ENCODE data around the gene JAKMIP1.
"Not testable (repeated sequence)": the region's sequence is repeated elsewhere in the genome, so short reads cannot be mapped to it uniquely, and the experiment has no call there.

Gene JAKMIP1

GRCh38 chr4:6150046-6150735 is 50.2 kb downstream of the JAKMIP1 start:
- no peak for DNase-seq

DNA sequence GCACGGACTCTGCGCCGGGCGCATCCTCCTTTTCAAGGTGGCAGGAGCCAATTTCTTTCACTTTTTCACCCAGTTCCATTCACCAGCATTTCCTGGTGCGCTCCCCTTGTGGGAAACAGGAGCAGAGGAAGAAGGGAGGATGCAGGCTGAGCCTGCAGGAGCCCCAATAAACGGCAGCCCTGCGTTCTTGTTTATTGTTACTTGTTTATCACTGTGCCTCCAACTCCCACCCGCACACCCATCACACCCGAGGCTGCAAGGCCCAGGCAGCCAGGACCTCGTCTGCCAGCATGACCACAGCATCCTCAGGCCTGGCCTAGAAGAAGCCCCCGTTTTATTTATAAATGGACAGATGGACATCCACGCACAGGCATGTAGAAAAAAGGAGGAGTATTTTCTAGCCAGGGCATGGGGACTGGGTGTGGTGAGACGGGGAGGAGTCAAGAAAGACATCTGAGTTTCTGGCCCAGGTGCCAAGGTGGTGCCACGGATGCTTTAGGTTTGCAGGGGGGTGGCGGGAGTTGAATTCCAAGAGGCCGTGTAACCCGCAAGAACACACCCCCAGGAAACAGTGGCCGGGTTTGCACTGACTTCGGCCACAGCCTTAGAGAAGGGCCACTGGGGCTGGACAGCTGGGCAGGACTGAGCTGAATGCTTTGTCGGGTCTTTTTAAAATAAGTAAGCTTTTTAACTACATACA is 51.7 kb downstream of the JAKMIP1 start:
- DNase-seq = no peak

DNA sequence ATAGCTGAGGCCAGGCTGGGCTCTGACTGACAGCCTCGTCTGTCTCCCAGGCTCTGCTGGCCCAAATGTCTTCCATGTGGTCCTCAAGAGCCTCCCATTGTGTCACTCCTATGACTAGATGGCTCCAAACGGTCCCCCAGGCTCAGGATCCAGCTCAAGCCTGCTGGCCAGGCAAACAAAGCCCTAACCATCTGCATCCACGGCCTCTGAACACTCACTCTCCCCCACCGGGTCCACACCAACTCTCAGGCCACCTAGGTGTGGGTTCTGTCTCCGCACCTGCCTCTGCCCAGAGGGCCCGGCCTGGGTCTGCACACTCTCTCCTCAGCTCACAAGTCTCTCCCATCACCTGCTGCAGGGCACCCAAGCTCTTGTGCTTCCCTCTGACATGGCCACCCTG is 52.9 kb downstream of the JAKMIP1 start:
- no peak for DNase-seq

GRCh38 chr4:6143603-6144181 is 56.7 kb downstream of the JAKMIP1 start:
- peak in 1 of 51 donors; percentile 10 for DNase-seq

DNA sequence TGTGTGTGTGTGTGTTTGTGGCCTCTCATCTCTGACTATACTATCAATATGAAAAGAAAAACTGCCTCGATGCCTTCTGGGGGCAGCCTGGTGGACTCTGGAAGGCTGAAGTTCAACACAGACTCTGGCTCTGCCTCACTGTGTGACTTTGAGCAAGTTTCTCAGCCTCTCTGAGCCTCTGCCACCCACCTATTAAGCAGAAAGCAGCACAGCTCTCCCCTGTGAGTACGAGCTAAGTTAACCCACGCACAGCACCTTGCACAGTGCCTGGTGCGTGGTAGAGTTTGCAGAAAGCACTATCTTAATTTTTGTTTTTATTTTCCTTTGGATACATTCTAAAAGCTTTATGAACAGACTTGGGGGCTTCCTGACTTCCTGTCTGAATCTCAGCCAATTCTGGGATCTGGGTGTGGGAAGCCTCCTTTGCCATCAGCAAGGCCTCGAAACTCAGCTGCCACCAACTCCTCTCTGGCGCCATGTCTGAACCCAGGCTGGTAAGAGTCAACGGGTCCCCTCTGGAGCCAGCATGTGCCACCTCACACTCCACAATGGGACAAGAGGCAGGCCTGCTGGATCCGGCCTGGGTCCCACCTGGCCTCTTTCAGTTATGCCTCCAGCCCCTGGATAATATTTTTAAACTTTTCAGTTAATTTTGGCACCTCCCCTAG is 57.3 kb downstream of the JAKMIP1 start:
- DNase-seq = no peak

- no peak for DNase-seq
These were observed 57.8 kb downstream of the JAKMIP1 start for GRCh38 chr4:6142511-6142910.

- no peak for DNase-seq
These were observed 58.8 kb downstream of the JAKMIP1 start for GRCh38 chr4:6141554-6141953.

DNA sequence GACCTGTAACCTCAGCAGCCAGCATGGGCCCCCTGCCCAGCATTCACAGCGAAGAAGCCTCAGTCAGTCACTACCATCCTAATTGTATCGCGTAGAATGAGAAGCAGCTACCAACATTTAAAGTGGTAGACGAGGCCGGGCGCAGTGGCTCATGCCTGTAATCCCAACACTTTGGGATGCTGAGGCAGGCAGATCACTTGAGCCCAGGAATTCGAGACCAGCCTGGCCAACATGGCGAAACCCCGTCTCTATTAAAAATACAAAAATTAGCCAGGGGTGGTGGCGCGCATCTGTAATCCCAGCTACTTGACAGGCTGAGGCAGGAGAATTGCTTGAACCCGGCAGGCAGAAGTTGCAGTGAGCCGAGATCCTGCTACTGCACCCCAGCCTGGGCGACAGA is 59.3 kb downstream of the JAKMIP1 start:
- not testable (repeated sequence) for DNase-seq

DNA sequence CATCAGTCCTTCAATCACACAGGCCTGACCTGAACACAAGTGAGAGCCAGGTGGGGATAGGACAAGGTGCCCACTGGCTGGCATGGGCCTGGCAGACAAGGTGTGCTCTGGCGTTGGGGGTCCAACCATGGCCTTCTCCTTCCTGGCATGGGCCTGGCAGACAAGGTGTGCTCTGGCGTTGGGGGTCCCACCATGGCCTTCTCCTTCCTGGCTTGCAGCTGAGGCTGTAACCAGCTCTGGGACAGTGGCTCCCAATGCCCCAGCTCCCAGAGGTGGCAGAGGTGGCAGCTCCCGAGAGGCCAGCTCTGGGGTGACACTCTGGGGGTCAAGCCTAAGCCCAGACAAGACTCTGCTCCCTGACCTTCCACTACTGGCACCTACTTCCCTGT is 62.6 kb downstream of the JAKMIP1 start:
- DNase-seq = no peak

DNA sequence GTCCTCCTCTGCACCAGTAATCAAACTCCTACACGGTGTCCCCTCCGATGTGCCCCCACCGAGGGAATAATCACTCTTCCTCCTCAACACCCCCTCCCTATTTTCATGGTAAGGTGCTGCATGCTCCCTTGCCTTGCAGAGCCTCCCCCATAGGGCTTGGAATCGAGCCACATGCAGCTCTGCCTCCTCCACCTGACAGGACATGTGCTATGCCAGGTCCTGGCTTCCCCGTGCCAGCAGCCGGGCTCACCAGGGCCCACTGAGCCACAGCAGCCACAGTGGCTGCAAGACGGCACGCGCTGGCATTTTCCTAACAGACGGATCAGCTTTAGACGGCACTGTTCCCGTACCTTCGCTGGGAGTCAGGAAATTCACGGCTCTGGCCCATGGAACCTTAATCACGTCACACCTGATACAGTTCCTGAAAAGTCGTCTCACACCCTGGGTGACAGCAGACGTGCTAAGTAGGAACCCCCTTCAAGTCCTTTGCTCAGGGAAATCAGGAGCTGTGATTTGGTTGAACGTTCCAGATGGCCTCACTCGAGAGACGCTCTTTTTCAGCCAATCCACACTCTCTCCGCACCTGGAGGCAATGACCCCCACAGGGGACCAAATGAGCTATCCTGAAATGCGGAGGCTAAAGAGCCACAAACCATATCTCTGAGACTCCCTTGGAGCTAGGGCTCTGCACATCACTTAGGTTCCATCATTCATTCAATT is 63.2 kb downstream of the JAKMIP1 start:
- no peak for DNase-seq

DNA sequence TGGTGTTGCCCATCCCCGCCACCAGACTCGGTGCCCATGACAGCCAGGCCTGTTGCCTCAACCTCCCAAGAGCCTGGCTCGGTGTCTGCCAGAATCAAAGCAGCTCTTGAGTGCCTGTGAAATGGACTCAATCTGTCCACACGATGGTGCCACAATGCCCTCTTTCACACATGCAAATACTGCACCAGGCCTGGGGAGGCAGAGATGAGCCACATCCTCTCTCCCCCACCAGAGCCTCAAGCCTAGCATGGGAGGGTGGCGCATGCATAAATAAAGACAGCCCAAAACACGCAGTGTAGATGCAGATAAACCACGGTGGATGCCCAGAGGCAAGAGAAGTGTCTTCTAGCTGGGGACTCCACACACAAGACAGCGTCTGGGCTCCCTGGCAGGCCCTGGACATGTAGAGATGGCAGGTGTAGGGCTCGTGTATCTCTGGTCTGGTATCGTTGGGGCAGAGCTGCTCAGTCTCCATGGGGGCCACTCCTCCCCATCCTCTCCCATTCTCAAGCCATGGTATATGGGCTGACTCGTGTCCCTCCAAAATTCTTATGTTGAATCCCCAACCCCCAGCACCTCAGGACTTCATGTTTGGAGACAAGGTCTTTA is 65.6 kb downstream of the JAKMIP1 start:
- peak in 1 of 51 donors; percentile 7 for DNase-seq

DNA sequence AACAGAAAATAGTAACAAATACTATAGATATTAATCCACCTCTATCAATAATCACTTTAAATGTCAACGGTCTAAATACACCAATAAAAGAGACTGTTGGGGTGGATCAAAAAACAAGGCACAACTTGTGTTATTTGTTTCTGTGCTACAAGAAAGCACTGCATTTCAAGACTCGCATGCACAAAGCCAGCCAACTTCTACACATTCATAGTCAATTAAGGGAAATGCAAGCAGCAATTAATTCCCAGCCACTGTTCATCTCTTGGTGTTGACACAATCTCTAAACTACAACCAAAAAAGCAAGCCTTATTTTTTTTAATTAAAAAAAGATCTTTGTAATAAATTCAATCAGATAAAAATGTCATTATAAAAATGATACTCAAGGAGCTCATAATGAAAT is 67.6 kb downstream of the JAKMIP1 start:
- peak in 1 of 51 donors; percentile 28 for DNase-seq

DNA sequence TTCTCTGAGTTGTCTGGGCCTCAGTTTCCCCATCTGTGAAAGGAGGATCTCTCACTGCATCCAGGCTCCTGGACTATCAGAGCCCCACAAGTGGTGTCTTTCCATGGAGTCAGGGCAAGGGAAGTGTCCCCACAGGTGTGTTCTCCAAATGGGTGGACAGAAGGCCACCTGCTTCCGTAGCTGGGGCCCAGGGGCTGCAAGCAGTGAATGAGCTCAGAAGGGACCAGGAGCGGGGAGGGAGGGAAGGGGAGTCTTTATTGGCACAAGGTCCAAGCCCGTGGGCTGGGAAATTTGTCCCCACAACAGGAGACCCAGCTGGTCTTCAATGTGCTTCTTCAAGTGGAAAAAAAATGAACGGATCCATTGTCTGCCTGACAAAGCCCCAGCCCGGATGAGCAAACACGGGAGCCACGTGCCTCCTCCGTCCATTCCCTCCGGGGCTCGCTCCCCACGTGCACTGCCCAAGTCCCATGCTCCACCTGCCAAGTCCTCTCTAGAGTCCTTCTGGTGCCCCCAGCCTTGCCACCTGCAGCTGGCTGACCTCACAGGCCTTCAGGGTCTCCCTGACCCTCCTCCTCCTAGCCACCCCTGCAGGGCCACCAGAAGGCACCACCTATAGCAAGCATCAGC is 72.0 kb downstream of the JAKMIP1 start:
- peak in 6 of 51 donors; percentile 12 to 44 (median 24) for DNase-seq

GRCh38 chr4:6126971-6127745 is 73.2 kb downstream of the JAKMIP1 start:
- DNase-seq = no peak

GRCh38 chr4:6125103-6125651 is 75.2 kb downstream of the JAKMIP1 start:
- no peak for DNase-seq

DNA sequence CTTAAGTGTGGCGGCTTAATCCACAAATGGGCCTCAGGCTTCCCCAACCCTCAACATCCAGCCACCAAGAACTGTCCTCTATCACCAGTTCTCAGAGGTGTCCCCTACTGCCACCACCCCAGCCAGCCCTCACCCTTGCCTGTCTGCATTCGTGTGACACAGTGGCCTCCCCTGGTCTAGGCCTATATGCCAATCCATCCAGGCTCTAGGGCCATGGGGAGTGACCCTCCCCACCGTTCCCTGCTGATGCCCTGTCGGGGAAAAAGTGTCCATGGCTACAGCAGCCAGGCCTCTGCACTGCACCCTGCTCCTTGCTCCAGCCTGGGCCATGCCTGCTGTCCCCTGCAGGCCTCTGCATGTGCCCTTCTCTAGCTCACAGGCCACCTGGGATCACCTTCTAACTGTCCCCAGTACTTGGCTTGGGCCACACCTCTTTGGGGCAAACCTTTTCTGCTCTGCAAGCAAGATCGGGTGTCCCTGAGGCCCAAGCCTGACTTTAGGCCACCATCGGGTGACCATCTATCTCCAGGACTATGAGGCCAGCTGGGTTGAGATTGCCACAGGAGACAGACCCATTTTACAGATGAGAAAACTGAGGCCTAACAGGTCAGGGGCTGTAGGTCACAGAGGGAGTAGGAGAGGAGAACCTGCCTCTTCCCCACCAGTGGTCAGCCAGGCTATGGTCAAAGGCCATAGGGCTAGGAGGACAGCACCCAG is 75.8 kb downstream of the JAKMIP1 start:
- no peak for DNase-seq

DNA sequence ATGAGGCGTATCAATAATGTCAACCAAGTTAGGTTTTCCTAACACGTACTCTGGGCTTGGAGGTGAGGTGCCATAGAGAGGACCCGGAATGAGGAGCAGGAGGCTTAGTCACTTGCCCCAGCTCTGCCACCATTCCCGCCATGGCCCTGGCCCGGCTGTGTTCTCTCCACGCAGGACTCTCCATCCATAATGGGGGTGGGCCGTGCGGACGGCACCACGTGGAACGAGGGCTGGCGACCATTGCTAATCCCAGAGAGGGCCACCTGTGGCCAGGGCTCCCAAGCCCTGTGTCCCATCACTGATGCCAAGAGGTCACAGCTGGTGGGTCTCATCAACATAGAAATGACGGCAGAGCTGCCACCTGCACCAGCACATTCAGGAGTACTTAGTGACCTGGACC is 76.4 kb downstream of the JAKMIP1 start:
- DNase-seq = no peak

GRCh38 chr4:6123541-6123940 is 76.8 kb downstream of the JAKMIP1 start:
- DNase-seq = no peak

GRCh38 chr4:6123116-6123515 is 77.2 kb downstream of the JAKMIP1 start:
- no peak for DNase-seq
